Dermis blood vessel endothelial cell (primary cell): ENCODE data around the gene CAPN14. TPM values are rescaled to one million over a fixed set of nuclear protein-coding genes. Genes with fewer than 3 reads are reported as not detected.

Source experiments
- DNase-seq: peaks from one replicate; pipeline ENCODE4 v3.0.0; 2010
- total RNA-seq: library from RNA; depleted of rRNA; stranded (reverse); fragments of >200 nt; gene quantifications from 2 replicates; pipeline ENCODE4 v1.2.3, GENCODE V29; 2014

CAPN14 gene
- total RNA-seq, 1 donor from 2014 or later: not detected

GRCh38 chr2:31138037-31138962 lies 79.0 kb downstream of the CAPN14 start, which contains the start of gene GALNT14:
Gene GALNT14 (minus strand): TSS chr2:31138440. CDS start chr2:31138086, 354 bp downstream.
- DNase-seq: peak; percentile 29

- DNase-seq: no peak
These were observed 79.9 kb downstream of the CAPN14 start for GRCh38 chr2:31137211-31138036.

- no peak for DNase-seq
These were observed 80.6 kb downstream of the CAPN14 start for GRCh38 chr2:31136732-31137131.

- no peak for DNase-seq
These were observed 81.3 kb downstream of the CAPN14 start for GRCh38 chr2:31136000-31136399.

- no peak for DNase-seq
These were observed 82.8 kb downstream of the CAPN14 start for GRCh38 chr2:31134480-31134879.

GRCh38 chr2:31132786-31133185 lies 84.5 kb downstream of the CAPN14 start:
- DNase-seq: no peak

- no peak for DNase-seq
These were observed 85.4 kb downstream of the CAPN14 start for GRCh38 chr2:31131871-31132270.

- no peak for DNase-seq
These were observed 87.7 kb downstream of the CAPN14 start for GRCh38 chr2:31129375-31130171.

GRCh38 chr2:31127931-31128330 lies 89.4 kb downstream of the CAPN14 start:
- no peak for DNase-seq

- DNase-seq: no peak
These were observed 91.2 kb downstream of the CAPN14 start for GRCh38 chr2:31125918-31126695.

- no peak for DNase-seq
These were observed 92.4 kb downstream of the CAPN14 start for GRCh38 chr2:31124904-31125303.

Other genes with a start within 250 kb of the CAPN14 start
- gene GALNT14, start 79.1 kb downstream of the CAPN14 start, total RNA-seq: 0.56 and 1.7 TPM in 2 replicates
- 6.0 and 7.8 TPM in 2 replicates for gene EHD3, start 16.6 kb upstream of the CAPN14 start, total RNA-seq
- gene XDH, start 197.2 kb upstream of the CAPN14 start, total RNA-seq: not detected in 2 replicates